Parathyroid adenoma (tissue), 2 donors: Measurements from ENCODE around the gene NTRK3.

Experiments used
- H2AFZ ChIP-seq: fragments of 300-600 bp; sonication (generic); one replicate; pipeline ENCODE4 v1.7.0; 2017; ENCODE audit warnings: antibody characterized with exemption, mild to moderate bottlenecking
- H3K27ac ChIP-seq: fragments of 300-600 bp; sonication (generic); one replicate; pipeline ENCODE4 v1.7.0; 2017
- H3K27me3 ChIP-seq: fragments of 300-600 bp; sonication (generic); one replicate; pipeline ENCODE4 v1.7.0; 2017; ENCODE audit warnings: low read length; ENCODE audit not compliant: control insufficient read depth, insufficient read depth
- H3K36me3 ChIP-seq: fragments of 300-600 bp; sonication (generic); one replicate; pipeline ENCODE4 v1.7.0; 2017; ENCODE audit warnings: low read length; ENCODE audit not compliant: control insufficient read depth, insufficient read depth
- H3K4me1 ChIP-seq: fragments of 300-600 bp; sonication (generic); one replicate; pipeline ENCODE4 v1.7.0; 2017; ENCODE audit warnings: control low read depth
- H3K4me2 ChIP-seq: fragments of 300-600 bp; sonication (generic); one replicate; pipeline ENCODE4 v1.7.0; 2017; ENCODE audit warnings: low read length
- H3K4me3 ChIP-seq: fragments of 300-600 bp; sonication (generic); one replicate; pipeline ENCODE4 v1.7.0; 2017; ENCODE audit warnings: low read depth, low read length
- H3K79me2 ChIP-seq: fragments of 300-600 bp; sonication (generic); one replicate; pipeline ENCODE4 v1.7.0; 2017; ENCODE audit warnings: control low read depth
- H3K9ac ChIP-seq: fragments of 300-600 bp; sonication (generic); one replicate; pipeline ENCODE4 v1.7.0; 2017; ENCODE audit warnings: mild to moderate bottlenecking
- H3K9me3 ChIP-seq: fragments of 300-600 bp; sonication (generic); one replicate; pipeline ENCODE4 v1.7.0; 2017; ENCODE audit warnings: low read length; ENCODE audit not compliant: control insufficient read depth
- CTCF ChIP-seq: fragments of 300-600 bp; sonication (generic); IDR thresholded peaks from one replicate; pipeline ENCODE4 v1.7.0; 2017; ENCODE audit warnings: antibody characterized with exemption, mild to moderate bottlenecking
- donor health status: primary hyperparathyroidism.

NTRK3 gene

GRCh38 chr15:88256279-88257230 is at the start of gene NTRK3:
NTRK3 (minus strand) TSS chr15:88256739; CDS start chr15:88256153, 586 bp downstream.
- H3K4me1 ChIP-seq, result no peaks in the 10 kb centered on the region
- no peaks in the 10 kb centered on the region for H3K36me3 ChIP-seq
- H3K9me3 ChIP-seq, result no peaks in the 10 kb centered on the region
- H3K79me2 ChIP-seq, result no peaks in the 10 kb centered on the region
- peak within 1 kb of the TSS; percentile 69 for H3K4me2 ChIP-seq
- H3K9ac ChIP-seq, result no peak within 1 kb of the TSS
- TF ChIP-seq CTCF, result no peak
- H3K27me3 ChIP-seq, result no peaks in the 10 kb centered on the region
- no peak within 1 kb of the TSS for H2AFZ ChIP-seq
- peak within 1 kb of the TSS; percentile 11 for H3K4me3 ChIP-seq
- H3K27ac ChIP-seq, result no peak within 1 kb of the TSS

GRCh38 chr15:88303395-88303794 is 46.9 kb upstream of the NTRK3 start:
- no peak overlapping the region for H3K27ac ChIP-seq
- H3K79me2 ChIP-seq, result no peaks in the 10 kb centered on the region
- no peak for TF ChIP-seq CTCF
- H3K4me3 ChIP-seq, result no peak overlapping the region
- H2AFZ ChIP-seq, result no peak overlapping the region
- H3K9me3 ChIP-seq, result no peaks in the 10 kb centered on the region
- H3K36me3 ChIP-seq, result no peaks in the 10 kb centered on the region
- no peaks in the 10 kb centered on the region for H3K4me1 ChIP-seq
- H3K9ac ChIP-seq, result no peak overlapping the region
- H3K4me2 ChIP-seq, result no peak overlapping the region
- H3K27me3 ChIP-seq, result no peaks in the 10 kb centered on the region

GRCh38 chr15:88302373-88302772 is 45.8 kb upstream of the NTRK3 start:
- Histone ChIP-seq H3K79me2 (no peaks in the 10 kb centered on the region), H3K36me3 (no peaks in the 10 kb centered on the region), H3K27me3 (no peaks in the 10 kb centered on the region), H3K4me1 (no peaks in the 10 kb centered on the region), H3K27ac (no peak overlapping the region), H3K4me2 (no peak overlapping the region), H2AFZ (no peak overlapping the region), H3K9me3 (no peaks in the 10 kb centered on the region), H3K4me3 (no peak overlapping the region), H3K9ac (no peak overlapping the region)
- TF ChIP-seq CTCF, result no peak

GRCh38 chr15:88301311-88301710 is 44.8 kb upstream of the NTRK3 start:
- Histone ChIP-seq H2AFZ (no peak overlapping the region), H3K4me1 (no peaks in the 10 kb centered on the region), H3K4me3 (no peak overlapping the region), H3K36me3 (no peaks in the 10 kb centered on the region), H3K4me2 (no peak overlapping the region), H3K79me2 (no peaks in the 10 kb centered on the region), H3K9me3 (no peaks in the 10 kb centered on the region), H3K9ac (no peak overlapping the region), H3K27me3 (no peaks in the 10 kb centered on the region), H3K27ac (no peak overlapping the region)
- TF ChIP-seq CTCF, result no peak
